SK-N-SH (cell line): ENCODE results near the gene RBM33.

ENCODE experiments used
- CTCF ChIP-seq: fragments of 200-600 bp; sonication (generic); IDR thresholded peaks from 2 replicates; pipeline ENCODE4 v1.6.1; 2017; ENCODE audit warnings: antibody characterized with exemption, mild to moderate bottlenecking, moderate library complexity
- EZH2phosphoT487 ChIP-seq: fragments of 200-600 bp; sonication (generic); IDR thresholded peaks from 2 replicates; pipeline ENCODE4 v1.6.1; 2017; ENCODE audit warnings: low read depth, mixed run types, mild to moderate bottlenecking, antibody characterized with exemption, moderate library complexity, borderline replicate concordance
- FOXJ3 ChIP-seq: sonication (generic); formaldehyde crosslinking; IDR thresholded peaks from 2 replicates; pipeline ENCODE4 v1.5.1; 2020; ENCODE audit warnings: mild to moderate bottlenecking, missing genetic modification reagents
- POLR2AphosphoS5 ChIP-seq: IDR thresholded peaks from 2 replicates; pipeline ENCODE4 v1.6.1; 2012; ENCODE audit warnings: low read depth, low read length
- RCOR1 ChIP-seq: fragments of 150-350 bp; IDR thresholded peaks from 2 replicates; pipeline ENCODE4 v1.6.1; 2017; ENCODE audit warnings: antibody characterized with exemption, low read length
- TAF1 ChIP-seq: IDR thresholded peaks from 2 replicates; pipeline ENCODE4 v1.6.1; 2012; ENCODE audit warnings: low read depth, mild to moderate bottlenecking, low read length, moderate library complexity, borderline replicate concordance

- no peak for TF ChIP-seq POLR2AphosphoS5
- no peak for TF ChIP-seq CTCF
- no peak for TF ChIP-seq RCOR1
- no peak for TF ChIP-seq FOXJ3 (CRISPR knock-in tag)
- TF ChIP-seq EZH2phosphoT487: no peak
- no peak for TF ChIP-seq TAF1
These were observed 137.0 kb downstream of the RBM33 start for GRCh38 chr7:155781433-155781832.
